Colonic mucosa (tissue), 4 donors: ENCODE measurements around the gene TRIM44. TPM values are rescaled to one million over a fixed set of nuclear protein-coding genes. Genes with fewer than 3 reads are reported as not detected.

Source experiments
- DNase-seq: peaks from one replicate; pipeline ENCODE4 v3.0.0-alpha.2; 2020
- H3K27ac ChIP-seq: fragments of 200-600 bp; one replicate; pipeline ENCODE4 v1.8.0; 2021
- H3K27me3 ChIP-seq: fragments of 200-600 bp; one replicate; pipeline ENCODE4 v1.8.0; 2021
- H3K36me3 ChIP-seq: fragments of 200-600 bp; one replicate; pipeline ENCODE4 v1.8.0; 2021
- H3K4me1 ChIP-seq: fragments of 200-600 bp; one replicate; pipeline ENCODE4 v1.8.0; 2021; ENCODE audit warnings: mild to moderate bottlenecking
- H3K4me3 ChIP-seq: fragments of 200-600 bp; one replicate; pipeline ENCODE4 v1.8.0; 2021
- H3K9ac ChIP-seq, 2 donors: one replicate each; pipeline ENCODE4 v1.7.0; 2013; ENCODE audit warnings: control low read depth in 2 of 2, low read depth in 2 of 2, low read length in 2 of 2
- H3K9me3 ChIP-seq: fragments of 200-600 bp; one replicate; pipeline ENCODE4 v1.8.0; 2021
- intact Hi-C: fragments of 100-400 bp; cut with DNase I; formaldehyde crosslinking; loops from one replicate; pipeline ENCODE4 v1.14.1; 2022
- total RNA-seq, 2 donors: library from RNA; stranded (reverse); fragmentation: NEBNext Ultra II Directional in 1 of 2; extraction: Animal tissue kit (Norgen Biotek cat#: 25700) in 1 of 2; gene quantifications; one replicate each; pipeline ENCODE4 v1.2.1, GENCODE V29; 2021
- TF ChIP-seq, protein P1 (sequence below): fragments of 200-600 bp; IDR thresholded peaks from one replicate; pipeline ENCODE4 v1.8.0; 2022; ENCODE audit warnings: antibody characterized with exemption, mild to moderate bottlenecking
- donor health status: healthy.
- donor health status: DM: no; HTN: no; CAD: no.
- donor health status: DM: no; HTN: no; CAD: no.

TRIM44 gene
- total RNA-seq, 2 donors from 2014 or later = 38.8 to 47.0 TPM

DNA sequence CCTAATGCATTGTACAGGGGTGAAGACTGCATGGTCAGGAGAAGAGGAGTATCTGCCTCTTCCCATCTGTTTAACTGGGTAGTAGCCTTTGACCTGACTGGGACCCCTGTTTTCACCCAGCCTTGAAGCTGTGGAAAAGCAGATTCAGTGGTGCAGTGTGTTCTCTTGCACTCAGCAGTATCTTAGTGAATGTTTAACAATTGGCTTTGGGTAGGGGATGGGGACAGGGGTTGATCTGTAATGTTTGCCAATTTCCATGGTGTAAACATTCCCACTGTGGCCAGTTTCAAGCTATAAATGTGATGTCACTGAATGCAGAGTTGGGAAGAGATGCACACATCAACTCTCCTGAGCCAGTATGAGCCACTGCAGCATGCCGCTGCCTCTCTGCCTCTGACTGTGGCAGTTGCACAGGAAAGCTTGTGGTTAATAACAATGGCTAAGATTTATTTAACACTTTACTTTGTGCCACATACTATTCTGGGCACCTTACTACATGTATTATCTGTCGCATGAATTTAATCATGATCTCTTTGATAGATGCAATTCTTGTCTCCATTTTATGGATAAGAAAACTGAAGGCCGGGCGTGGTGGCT, 28.6 kb upstream of the TRIM44 start:
- peaks cover 3% of the 10 kb centered on the region for H3K27me3 ChIP-seq

DNA sequence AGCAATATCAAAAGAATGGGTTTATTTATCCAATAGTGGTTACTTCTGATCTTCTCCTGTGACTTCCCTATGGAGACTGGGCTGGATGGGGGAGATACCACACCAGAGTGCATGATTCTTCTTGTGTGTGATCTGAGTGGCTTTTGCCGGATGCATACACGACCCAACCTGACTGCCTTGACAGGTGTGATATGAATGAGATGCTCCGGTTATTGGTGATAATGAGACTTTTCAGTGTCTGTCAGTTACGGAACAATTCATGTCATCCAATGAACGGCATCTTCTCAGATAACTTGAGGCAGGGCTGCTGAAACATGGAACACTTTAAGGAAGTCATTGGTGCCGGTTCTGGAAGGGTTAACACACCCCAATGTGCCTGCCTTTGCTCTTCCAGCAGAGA, 26.6 kb upstream of the TRIM44 start:
- Histone ChIP-seq H3K9me3 (no peaks in the 10 kb centered on the region), H3K9ac (no peak overlapping the region), H3K27me3 (no peaks in the 10 kb centered on the region), H3K4me3 (no peak overlapping the region), H3K27ac (no peak overlapping the region), H3K36me3 (no peaks in the 10 kb centered on the region), H3K4me1 (no peaks in the 10 kb centered on the region)
- no peak for DNase-seq
- intact Hi-C loops = no loop called here
- TF ChIP-seq, protein P1, sequence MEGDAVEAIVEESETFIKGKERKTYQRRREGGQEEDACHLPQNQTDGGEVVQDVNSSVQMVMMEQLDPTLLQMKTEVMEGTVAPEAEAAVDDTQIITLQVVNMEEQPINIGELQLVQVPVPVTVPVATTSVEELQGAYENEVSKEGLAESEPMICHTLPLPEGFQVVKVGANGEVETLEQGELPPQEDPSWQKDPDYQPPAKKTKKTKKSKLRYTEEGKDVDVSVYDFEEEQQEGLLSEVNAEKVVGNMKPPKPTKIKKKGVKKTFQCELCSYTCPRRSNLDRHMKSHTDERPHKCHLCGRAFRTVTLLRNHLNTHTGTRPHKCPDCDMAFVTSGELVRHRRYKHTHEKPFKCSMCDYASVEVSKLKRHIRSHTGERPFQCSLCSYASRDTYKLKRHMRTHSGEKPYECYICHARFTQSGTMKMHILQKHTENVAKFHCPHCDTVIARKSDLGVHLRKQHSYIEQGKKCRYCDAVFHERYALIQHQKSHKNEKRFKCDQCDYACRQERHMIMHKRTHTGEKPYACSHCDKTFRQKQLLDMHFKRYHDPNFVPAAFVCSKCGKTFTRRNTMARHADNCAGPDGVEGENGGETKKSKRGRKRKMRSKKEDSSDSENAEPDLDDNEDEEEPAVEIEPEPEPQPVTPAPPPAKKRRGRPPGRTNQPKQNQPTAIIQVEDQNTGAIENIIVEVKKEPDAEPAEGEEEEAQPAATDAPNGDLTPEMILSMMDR = no peak

More for the DNA sequence above, 28.6 kb upstream of the TRIM44 start:
- TF ChIP-seq, protein P1 = no peak
- Histone ChIP-seq H3K4me3 (no peak overlapping the region), H3K27ac (no peak overlapping the region), H3K9me3 (no peaks in the 10 kb centered on the region), H3K36me3 (no peaks in the 10 kb centered on the region), H3K4me1 (no peaks in the 10 kb centered on the region), H3K9ac (no peak overlapping the region)
- no peak for DNase-seq
- intact Hi-C loops = no loop called here

DNA sequence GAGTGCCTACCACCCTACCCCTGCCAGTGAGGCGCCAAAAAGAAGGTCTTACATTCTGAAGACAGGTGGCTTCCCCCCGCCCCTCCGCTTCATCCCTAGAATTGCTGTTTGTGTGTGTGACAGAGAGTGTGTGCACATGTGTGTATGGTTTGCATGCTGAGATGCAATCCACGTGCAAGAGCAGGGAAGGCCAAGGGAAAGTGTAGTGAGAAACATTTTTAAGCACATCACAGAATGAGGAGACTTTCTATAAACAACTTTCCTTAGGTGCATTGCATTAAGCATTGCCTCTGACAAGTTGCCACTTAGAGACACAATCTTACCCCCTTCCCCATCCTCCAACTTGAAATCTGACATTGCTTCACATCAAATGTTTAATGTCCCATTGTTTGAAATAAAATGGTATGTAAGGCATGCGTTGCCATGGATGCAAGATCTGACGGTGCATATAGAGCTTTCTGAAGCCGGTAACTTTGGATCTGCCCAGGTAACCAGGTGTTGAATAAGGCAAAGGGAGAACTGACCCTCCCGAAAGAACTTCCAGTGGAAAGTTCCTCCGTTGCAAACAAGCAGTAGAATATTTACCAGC, 22.9 kb upstream of the TRIM44 start:
- TF ChIP-seq, protein P1 = no peak
- Histone ChIP-seq H3K9me3 (no peaks in the 10 kb centered on the region), H3K4me3 (no peak overlapping the region), H3K36me3 (no peaks in the 10 kb centered on the region), H3K27me3 (no peaks in the 10 kb centered on the region), H3K27ac (no peak overlapping the region), H3K9ac (no peak overlapping the region), H3K4me1 (no peaks in the 10 kb centered on the region)
- no peak for DNase-seq
- intact Hi-C loops = no loop called here

DNA sequence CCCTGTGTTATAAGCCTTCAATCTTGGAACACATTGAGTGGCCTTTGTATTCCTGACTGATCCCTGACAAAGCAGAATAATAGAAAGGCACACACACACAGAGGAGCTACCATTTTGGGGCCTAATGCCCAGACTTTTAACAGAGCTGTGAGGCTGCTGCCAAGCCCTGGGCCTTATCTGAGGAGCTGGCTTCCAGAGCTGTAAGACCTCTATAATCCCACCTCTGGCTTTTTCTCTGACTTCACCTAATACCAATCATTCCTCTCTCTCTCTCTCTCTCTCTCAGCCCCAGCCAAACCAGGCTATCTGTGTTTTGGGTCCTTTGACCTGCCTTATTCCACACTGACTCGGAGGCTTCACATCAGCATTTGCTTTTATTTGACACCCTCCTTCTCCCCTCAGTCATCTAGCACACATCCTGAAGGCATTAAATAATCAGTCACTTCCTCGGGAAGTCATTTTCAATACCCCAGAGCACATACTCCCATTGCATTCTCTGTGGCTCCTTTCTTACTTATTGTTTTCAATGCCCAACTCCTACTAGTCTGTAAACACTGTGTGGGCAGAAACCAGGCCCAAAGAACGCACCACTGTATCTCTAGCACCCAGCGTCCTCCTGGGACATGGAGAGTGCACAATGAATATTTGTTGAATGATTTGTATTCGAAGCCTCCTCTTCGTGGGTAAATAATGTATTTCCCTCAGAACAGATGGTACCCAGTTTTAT, 21.2 kb upstream of the TRIM44 start:
- TF ChIP-seq, protein P1 = no peak
- H3K4me3 ChIP-seq = no peak overlapping the region

DNA sequence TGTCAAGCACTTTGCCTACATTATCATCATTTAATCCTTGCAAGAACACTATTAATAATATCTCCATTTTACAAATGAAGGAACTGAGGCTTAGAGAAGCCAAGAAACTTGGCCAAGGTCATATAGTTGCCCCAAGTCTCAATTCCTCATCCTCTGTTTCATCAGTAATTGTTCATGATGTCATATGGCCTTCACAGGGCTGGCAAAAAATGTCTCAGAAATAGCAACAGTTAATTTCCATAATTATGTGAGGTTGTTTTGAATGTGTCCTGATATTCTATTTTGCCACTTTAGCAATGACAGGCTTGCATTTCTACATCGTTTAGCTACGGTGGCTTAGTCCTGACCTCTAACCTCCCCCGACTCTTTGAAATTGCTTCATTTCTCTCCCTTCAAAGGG, 20.6 kb upstream of the TRIM44 start:
- H3K27me3 ChIP-seq = no peaks in the 10 kb centered on the region
- intact Hi-C loops = no loop called here
- no peaks in the 10 kb centered on the region for H3K36me3 ChIP-seq
- H3K9me3 ChIP-seq = no peaks in the 10 kb centered on the region
- no peaks in the 10 kb centered on the region for H3K4me1 ChIP-seq
- H3K4me3 ChIP-seq = no peak overlapping the region
- TF ChIP-seq, protein P1 = no peak
- no peak for DNase-seq
- H3K27ac ChIP-seq = no peak overlapping the region
- no peak overlapping the region for H3K9ac ChIP-seq

More for the DNA sequence above, 21.2 kb upstream of the TRIM44 start:
- Histone ChIP-seq H3K4me1 (no peaks in the 10 kb centered on the region), H3K27ac (no peak overlapping the region), H3K9me3 (no peaks in the 10 kb centered on the region), H3K27me3 (no peaks in the 10 kb centered on the region), H3K9ac (no peak overlapping the region), H3K36me3 (no peaks in the 10 kb centered on the region)
- intact Hi-C loops = no loop called here
- no peak for DNase-seq
